Mesendoderm (in vitro differentiated cells): ENCODE results near the gene PI4KB.
"Not testable (repeated sequence)": the region's sequence is repeated elsewhere in the genome, so short reads cannot be mapped to it uniquely, and the experiment has no call there.

ENCODE experiments used
- DNase-seq: peaks from one replicate; pipeline ENCODE4 v3.0.0; 2013
- H2AK5ac ChIP-seq: 2 replicates; pipeline ENCODE4 v1.6.1; 2013; ENCODE audit warnings: low read length, inconsistent platforms
- H2BK120ac ChIP-seq: 2 replicates; pipeline ENCODE4 v1.6.1; 2013; ENCODE audit warnings: low read depth, mild to moderate bottlenecking, low read length, moderate library complexity, mixed read lengths
- H2BK15ac ChIP-seq: replicated peaks from 2 replicates; pipeline ENCODE4 v1.6.1; 2013; ENCODE audit warnings: low read depth, mild to moderate bottlenecking, moderate library complexity
- H2BK5ac ChIP-seq: 2 replicates; pipeline ENCODE4 v1.6.1; 2013; ENCODE audit warnings: low read length, inconsistent platforms
- H3K18ac ChIP-seq: 2 replicates; pipeline ENCODE4 v1.6.1; 2013; ENCODE audit warnings: mild to moderate bottlenecking, low read length, mixed read lengths
- H3K23ac ChIP-seq: one replicate; pipeline ENCODE4 v1.6.1; 2013; ENCODE audit warnings: low read length
- H3K27ac ChIP-seq: 2 replicates; pipeline ENCODE4 v1.5.1; 2013; ENCODE audit warnings: low read depth, mild to moderate bottlenecking, inconsistent platforms, low read length, moderate library complexity
- H3K27me3 ChIP-seq: 2 replicates; pipeline ENCODE4 v1.6.1; 2013; ENCODE audit warnings: low read length, control low read depth, mild to moderate bottlenecking, inconsistent platforms; ENCODE audit not compliant: insufficient read depth, poor library complexity
- H3K36me3 ChIP-seq: 2 replicates; pipeline ENCODE4 v1.6.1; 2013; ENCODE audit warnings: low read length, inconsistent platforms; ENCODE audit not compliant: control insufficient read depth, insufficient read depth
- H3K4ac ChIP-seq: one replicate; pipeline ENCODE4 v1.6.1; 2013; ENCODE audit warnings: low read depth, mild to moderate bottlenecking, low read length, moderate library complexity
- H3K4me1 ChIP-seq: 2 replicates; pipeline ENCODE4 v1.6.1; 2013; ENCODE audit warnings: low read depth, low read length, inconsistent platforms; ENCODE audit not compliant: control insufficient read depth
- H3K4me2 ChIP-seq: 2 replicates; pipeline ENCODE4 v1.6.1; 2013; ENCODE audit warnings: low read length
- H3K4me3 ChIP-seq: 2 replicates; pipeline ENCODE4 v1.5.1; 2013; ENCODE audit warnings: mild to moderate bottlenecking, low read length
- H3K56ac ChIP-seq: one replicate; pipeline ENCODE4 v1.6.1; 2013; ENCODE audit warnings: low read length
- H3K79me1 ChIP-seq: 2 replicates; pipeline ENCODE4 v1.6.1; 2013; ENCODE audit warnings: low read length, inconsistent platforms
- H3K79me2 ChIP-seq: 2 replicates; pipeline ENCODE4 v1.6.1; 2013; ENCODE audit warnings: mild to moderate bottlenecking, low read length; ENCODE audit not compliant: control insufficient read depth, insufficient read depth
- H3K9ac ChIP-seq: 2 replicates; pipeline ENCODE4 v1.6.1; 2013; ENCODE audit warnings: low read length, inconsistent platforms
- H4K5ac ChIP-seq: one replicate; pipeline ENCODE4 v1.6.1; 2013; ENCODE audit warnings: low read length
- H4K8ac ChIP-seq: one replicate; pipeline ENCODE4 v1.6.1; 2013; ENCODE audit warnings: low read depth, mild to moderate bottlenecking, control low read depth, low read length, moderate library complexity
- WGBS: extraction: QIAGEN DNeasy Blood & Tissue Kit; methylation state at CpG from one replicate; pipeline ENCODE4 v1.1.7; 2013; ENCODE audit warnings: low lambda C conversion rate, missing lambda C conversion rate; ENCODE audit not compliant: insufficient coverage; ENCODE audit errors: extremely low coverage; 5-methylcytosine and 5-hydroxymethylcytosine counted together

PI4KB gene

GRCh38 chr1:151282883-151283725 lies 44.1 kb downstream of the PI4KB start:
- H4K5ac ChIP-seq: no peak overlapping the region
- H2BK120ac ChIP-seq: no peak overlapping the region
- H3K4me1 ChIP-seq: no peaks in the 10 kb centered on the region
- H3K56ac ChIP-seq: peak overlapping the region; percentile 92
- H3K23ac ChIP-seq: peak overlapping the region; percentile 96
- H3K9ac ChIP-seq: peak overlapping the region; percentile 81
- no peak overlapping the region for H2AK5ac ChIP-seq
- peak overlapping the region; percentile 78 for H4K8ac ChIP-seq
- peaks cover 8% of the 10 kb centered on the region for H3K36me3 ChIP-seq
- peaks cover 20% of the 10 kb centered on the region for H3K79me1 ChIP-seq
- peak overlapping the region; percentile 95 for H3K4me2 ChIP-seq
- H2BK5ac ChIP-seq: no peak overlapping the region
- no peak overlapping the region for H2BK15ac ChIP-seq
- peak overlapping the region; percentile 87 for H3K27ac ChIP-seq
- DNase-seq: peak; percentile 68
- H3K18ac ChIP-seq: peak overlapping the region; percentile 81
- peak overlapping the region; percentile 77 for H3K4me3 ChIP-seq
- H3K4ac ChIP-seq: peak overlapping the region; percentile 82
- no peaks in the 10 kb centered on the region for H3K27me3 ChIP-seq
- H3K79me2 ChIP-seq: peaks cover 19% of the 10 kb centered on the region
- no CpG with 5 or more reads among the region's 44 CpGs for WGBS

DNA sequence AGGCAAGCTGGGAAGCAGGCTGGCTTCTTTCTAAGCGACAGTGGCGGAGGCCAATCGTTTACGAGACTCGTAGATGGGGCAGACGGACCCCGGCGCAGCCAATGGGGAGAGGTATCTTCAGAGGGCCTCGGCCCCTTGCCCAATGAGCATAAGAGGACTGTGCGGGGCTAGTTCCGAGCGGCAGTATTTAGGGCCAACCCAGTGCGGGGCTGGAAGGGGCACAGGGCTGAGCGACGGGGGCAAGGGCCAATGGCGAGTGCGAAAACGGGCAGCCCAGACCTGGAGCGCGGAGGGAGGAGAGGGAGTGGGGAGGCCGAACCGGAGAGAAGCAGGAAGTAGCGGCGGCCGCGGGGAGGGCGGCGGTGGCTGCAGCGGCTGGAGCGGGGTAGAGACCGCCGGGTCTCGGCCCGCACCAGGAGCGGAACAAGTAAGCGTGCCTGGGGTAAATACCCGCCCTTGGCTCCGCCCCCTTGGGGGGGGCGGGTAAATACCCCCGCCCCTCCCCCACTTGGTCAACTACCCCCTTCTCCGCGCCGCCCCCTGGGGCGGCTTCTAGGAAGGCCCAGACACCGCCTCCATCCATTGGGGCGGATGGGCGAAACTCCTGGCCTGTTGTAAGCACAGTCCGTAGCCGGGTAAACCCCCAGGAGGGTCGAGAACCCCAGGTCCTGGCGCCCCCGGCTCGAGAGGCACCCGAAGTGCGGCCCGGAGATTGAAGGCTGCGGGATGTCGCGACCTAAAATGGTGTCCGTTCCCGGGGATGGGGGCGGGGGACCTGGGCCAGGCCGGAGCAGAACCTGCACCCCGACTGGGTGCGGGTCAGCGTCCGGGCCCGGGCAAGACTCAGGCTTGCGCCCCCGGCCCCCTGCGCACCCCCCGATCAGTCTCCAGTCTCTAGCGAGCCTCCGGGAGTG lies 45.0 kb downstream of the PI4KB start, which contains the start of gene ZNF687:
Gene ZNF687, plus strand, starts transcription at position 331 of the 914 bp plus-strand sequence. CDS start 3,993 bp downstream, outside the sequence.
- H3K79me2 ChIP-seq: peaks cover 19% of the 10 kb centered on the region
- H3K18ac ChIP-seq: peak within 1 kb of the TSS; percentile 81
- H3K9ac ChIP-seq: peak within 1 kb of the TSS; percentile 93
- no peaks in the 10 kb centered on the region for H3K27me3 ChIP-seq
- H3K4me2 ChIP-seq: peak within 1 kb of the TSS; percentile 95
- H3K36me3 ChIP-seq: peaks cover 7% of the 10 kb centered on the region
- peak within 1 kb of the TSS; percentile 92 for H3K56ac ChIP-seq
- no CpG with 5 or more reads among the region's 74 CpGs for WGBS
- H3K4me1 ChIP-seq: no peaks in the 10 kb centered on the region
- H2BK120ac ChIP-seq: no peak within 1 kb of the TSS
- peak within 1 kb of the TSS; percentile 82 for H3K4ac ChIP-seq
- no peak within 1 kb of the TSS for H2AK5ac ChIP-seq
- no peak within 1 kb of the TSS for H2BK15ac ChIP-seq
- peak within 1 kb of the TSS; percentile 96 for H3K23ac ChIP-seq
- peak within 1 kb of the TSS; percentile 78 for H4K8ac ChIP-seq
- H4K5ac ChIP-seq: no peak within 1 kb of the TSS
- peak; percentile 100 for DNase-seq
- H3K79me1 ChIP-seq: peaks cover 19% of the 10 kb centered on the region
- peak within 1 kb of the TSS; percentile 96 for H2BK5ac ChIP-seq
- peak within 1 kb of the TSS; percentile 88 for H3K27ac ChIP-seq
- peak within 1 kb of the TSS; percentile 77 for H3K4me3 ChIP-seq

DNA sequence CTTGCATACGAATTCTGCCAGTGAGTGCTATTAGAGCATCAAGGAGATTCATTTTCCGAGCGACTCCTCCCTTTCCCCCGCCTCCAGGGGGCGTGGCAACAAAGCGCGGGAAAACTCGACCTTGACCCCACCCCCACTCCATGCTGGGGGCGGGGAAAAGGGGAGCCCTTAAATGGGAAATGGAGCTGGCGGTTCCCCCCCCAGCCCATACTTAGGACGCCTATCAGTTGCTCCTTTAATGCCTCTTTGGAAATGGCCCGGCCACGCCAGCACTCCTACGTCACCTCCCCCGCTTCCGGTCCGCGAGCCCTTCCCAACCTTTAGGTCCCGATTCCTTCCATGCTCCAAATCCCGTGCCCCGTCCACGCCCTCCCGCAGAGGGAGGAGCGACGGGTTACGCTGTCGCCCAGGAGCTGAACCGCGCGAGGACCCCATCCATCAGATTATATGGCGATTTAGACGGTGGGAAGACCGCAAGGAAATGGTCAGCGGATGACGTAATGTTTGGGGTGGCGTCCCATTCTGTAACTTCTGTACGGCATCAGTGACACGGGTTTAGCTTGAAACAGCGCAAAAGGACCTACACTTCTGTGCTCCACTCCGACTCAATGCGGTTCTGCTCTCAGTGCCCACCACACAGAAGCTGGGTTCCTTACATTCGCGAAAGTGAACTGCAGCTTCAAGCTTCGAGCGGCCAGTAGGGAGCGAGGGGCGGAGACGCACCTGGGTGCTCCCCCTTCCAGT lies 45.8 kb downstream of the PI4KB start:
- Histone ChIP-seq H3K4me1 (no peaks in the 10 kb centered on the region), H4K8ac (no peak overlapping the region), H3K79me2 (peaks cover 19% of the 10 kb centered on the region), H3K18ac (peak overlapping the region; percentile 18), H2BK15ac (no peak overlapping the region), H3K79me1 (peaks cover 18% of the 10 kb centered on the region), H3K36me3 (no peaks in the 10 kb centered on the region), H3K27ac (peak overlapping the region; percentile 88), H3K4me2 (peak overlapping the region; percentile 31), H3K23ac (no peak overlapping the region), H3K9ac (peak overlapping the region; percentile 93), H2BK120ac (no peak overlapping the region), H3K4ac (no peak overlapping the region), H2BK5ac (peak overlapping the region; percentile 96), H3K56ac (peak overlapping the region; percentile 85), H3K4me3 (peak overlapping the region; percentile 37), H4K5ac (no peak overlapping the region), H2AK5ac (no peak overlapping the region), H3K27me3 (no peaks in the 10 kb centered on the region)
- no CpG with 5 or more reads among the region's 48 CpGs for WGBS
- DNase-seq: peak; percentile 99

- no peak overlapping the region for H2BK5ac ChIP-seq
- H3K36me3 ChIP-seq: no peaks in the 10 kb centered on the region
- no peak overlapping the region for H3K9ac ChIP-seq
- no peak overlapping the region for H3K23ac ChIP-seq
- H2BK15ac ChIP-seq: no peak overlapping the region
- no peaks in the 10 kb centered on the region for H3K79me1 ChIP-seq
- H2BK120ac ChIP-seq: no peak overlapping the region
- no peak overlapping the region for H3K27ac ChIP-seq
- no peak overlapping the region for H4K5ac ChIP-seq
- no peak overlapping the region for H3K4me2 ChIP-seq
- H2AK5ac ChIP-seq: no peak overlapping the region
- no peaks in the 10 kb centered on the region for H3K4me1 ChIP-seq
- DNase-seq: no peak
- WGBS: no CpG with 5 or more reads among the region's 2 CpGs
- no peak overlapping the region for H3K18ac ChIP-seq
- H3K4me3 ChIP-seq: no peak overlapping the region
- H3K79me2 ChIP-seq: no peaks in the 10 kb centered on the region
- H3K4ac ChIP-seq: no peak overlapping the region
- H4K8ac ChIP-seq: no peak overlapping the region
- H3K27me3 ChIP-seq: no peaks in the 10 kb centered on the region
- H3K56ac ChIP-seq: no peak overlapping the region
These were observed 50.0 kb downstream of the PI4KB start for GRCh38 chr1:151277249-151277648.

- H3K9ac ChIP-seq, H3K56ac ChIP-seq, H3K4me1 ChIP-seq, H3K79me1 ChIP-seq, H3K4me3 ChIP-seq, H3K4me2 ChIP-seq, H3K27me3 ChIP-seq, H2BK120ac ChIP-seq, H3K4ac ChIP-seq, H3K36me3 ChIP-seq, H3K18ac ChIP-seq, H4K5ac ChIP-seq, H3K79me2 ChIP-seq, H2AK5ac ChIP-seq, H3K27ac ChIP-seq, H2BK15ac ChIP-seq, H3K23ac ChIP-seq, H2BK5ac ChIP-seq, H4K8ac ChIP-seq, DNase-seq: not testable (repeated sequence)
- no CpG with 5 or more reads among the region's 5 CpGs for WGBS
These were observed 51.9 kb downstream of the PI4KB start for GRCh38 chr1:151275341-151275740.
